ENCODE measurements around the gene TCTN3. TPM values are rescaled to one million over a fixed set of nuclear protein-coding genes. Genes with fewer than 3 reads are reported as not detected.

Gene TCTN3
- total and polyA plus RNA-seq, 9 donors = 21.7 to 107 (median 34.2) TPM

DNA sequence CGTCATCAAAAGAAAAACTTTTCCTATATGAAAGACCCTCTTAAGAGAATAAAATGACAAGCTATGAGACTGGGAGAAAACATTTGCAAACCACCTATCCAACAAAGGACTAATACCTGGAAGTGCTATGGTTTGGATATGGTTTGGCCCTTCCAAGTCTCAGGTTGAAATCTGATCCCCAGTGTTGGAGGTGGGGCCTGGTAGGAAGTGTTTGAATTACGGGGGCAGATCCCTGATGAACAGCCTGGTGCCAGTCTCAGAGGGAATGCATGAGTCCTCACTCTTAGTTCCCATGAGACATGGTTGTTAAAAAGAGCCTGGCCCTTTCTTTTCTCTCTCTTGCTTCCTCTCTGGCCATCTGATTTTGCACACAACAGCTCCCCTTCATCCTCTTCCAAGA, 43.5 kb downstream of the TCTN3 start:
- DNase-seq = no peak
- Histone ChIP-seq H3K27ac (no peak overlapping the region), H3K4me1 (ENCODE audit: insufficient read depth) (peaks cover 1% of the 10 kb centered on the region), H3K4me3 (no peak overlapping the region), H3K27me3 (no peaks in the 10 kb centered on the region), H3K36me3 (no peaks in the 10 kb centered on the region), H3K9me3 (no peaks in the 10 kb centered on the region)
- TF ChIP-seq POLR2A (IDR thresholded peaks at IDR 0.05) (no peak), EP300 (IDR thresholded peaks at IDR 0.05) (no peak), CTCF (IDR thresholded peaks at IDR 0.05) (no peak)
- 74 to 75% (median 74%) methylated on average over 2 of the region's 2 CpGs for WGBS, 3 donors
- intact Hi-C loops (cut with DNase I) = no loop called here

DNA sequence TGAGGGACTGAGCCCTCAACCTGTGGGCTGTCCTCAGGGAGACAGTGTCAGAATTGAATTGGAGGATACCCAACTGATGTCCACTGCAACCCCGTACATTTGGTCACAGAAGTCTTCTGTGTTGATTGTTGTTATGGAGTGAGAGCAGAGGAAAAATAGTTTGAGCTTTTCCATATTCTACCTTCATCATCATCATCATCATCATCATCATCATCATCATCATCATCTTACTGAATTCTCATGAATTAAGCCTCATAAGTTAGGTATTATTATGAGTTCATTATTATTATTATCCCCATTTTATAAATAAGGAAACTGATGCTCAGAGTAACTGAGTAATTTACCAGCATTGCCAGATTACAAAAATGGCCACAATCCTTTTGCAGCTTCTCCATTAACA, 45.6 kb downstream of the TCTN3 start:
- H3K27me3 ChIP-seq = no peaks in the 10 kb centered on the region
- no peak for DNase-seq
- TF ChIP-seq EP300 (IDR thresholded peaks at IDR 0.05) (no peak), POLR2A (IDR thresholded peaks at IDR 0.05) (no peak), CTCF (IDR thresholded peaks at IDR 0.05) (no peak)
- H3K27ac ChIP-seq = no peak overlapping the region
- H3K4me1 ChIP-seq (ENCODE audit: insufficient read depth) = no peaks in the 10 kb centered on the region
- no peaks in the 10 kb centered on the region for H3K9me3 ChIP-seq
- no peaks in the 10 kb centered on the region for H3K36me3 ChIP-seq
- intact Hi-C loops (cut with DNase I) = no loop called here
- 94 to 100% (median 94%) methylated on average over 1 of the region's 1 CpG for WGBS, 3 donors
- no peak overlapping the region for H3K4me3 ChIP-seq

DNA sequence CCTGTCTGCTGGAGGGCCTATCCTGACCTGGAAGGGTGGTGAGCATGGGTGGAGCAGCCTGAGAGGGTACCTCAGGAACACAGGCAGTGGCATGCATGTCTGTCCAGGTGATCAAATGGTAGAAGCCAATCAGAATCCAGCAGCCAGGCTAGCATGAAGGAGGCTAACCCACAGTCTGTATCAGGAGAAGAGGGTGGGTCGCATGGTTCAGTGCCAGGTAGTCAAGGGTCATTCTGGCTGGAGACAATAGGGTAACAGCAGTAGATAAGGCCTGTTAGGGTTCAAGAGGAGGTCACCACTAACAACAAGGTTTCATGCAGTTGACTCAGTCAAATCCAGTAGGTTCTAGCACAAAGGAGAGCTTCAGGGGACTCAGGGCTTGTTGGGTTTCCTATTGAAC, 47.6 kb downstream of the TCTN3 start:
- Histone ChIP-seq H3K4me1 (ENCODE audit: insufficient read depth) (no peaks in the 10 kb centered on the region), H3K27me3 (no peaks in the 10 kb centered on the region), H3K9me3 (no peaks in the 10 kb centered on the region), H3K36me3 (no peaks in the 10 kb centered on the region), H3K27ac (no peak overlapping the region), H3K4me3 (no peak overlapping the region)
- WGBS, 3 donors = 74 to 100% (median 97%) methylated on average over 1 of the region's 1 CpG
- TF ChIP-seq CTCF (IDR thresholded peaks at IDR 0.05) (no peak), EP300 (IDR thresholded peaks at IDR 0.05) (no peak), POLR2A (IDR thresholded peaks at IDR 0.05) (no peak)
- DNase-seq = no peak
- intact Hi-C loops (cut with DNase I) = no loop called here

GRCh38 chr10:95644901-95645300, 48.8 kb downstream of the TCTN3 start:
- intact Hi-C loops (cut with DNase I) = no loop called here
- Histone ChIP-seq H3K36me3 (no peaks in the 10 kb centered on the region), H3K9me3 (no peaks in the 10 kb centered on the region), H3K27me3 (no peaks in the 10 kb centered on the region), H3K4me1 (ENCODE audit: insufficient read depth) (no peaks in the 10 kb centered on the region), H3K27ac (no peak overlapping the region), H3K4me3 (no peak overlapping the region)
- 34 to 52% (median 38%) methylated on average over 1 of the region's 1 CpG for WGBS, 3 donors
- TF ChIP-seq POLR2A (IDR thresholded peaks at IDR 0.05) (no peak), EP300 (IDR thresholded peaks at IDR 0.05) (no peak), CTCF (IDR thresholded peaks at IDR 0.05) (no peak)
- no peak for DNase-seq

DNA sequence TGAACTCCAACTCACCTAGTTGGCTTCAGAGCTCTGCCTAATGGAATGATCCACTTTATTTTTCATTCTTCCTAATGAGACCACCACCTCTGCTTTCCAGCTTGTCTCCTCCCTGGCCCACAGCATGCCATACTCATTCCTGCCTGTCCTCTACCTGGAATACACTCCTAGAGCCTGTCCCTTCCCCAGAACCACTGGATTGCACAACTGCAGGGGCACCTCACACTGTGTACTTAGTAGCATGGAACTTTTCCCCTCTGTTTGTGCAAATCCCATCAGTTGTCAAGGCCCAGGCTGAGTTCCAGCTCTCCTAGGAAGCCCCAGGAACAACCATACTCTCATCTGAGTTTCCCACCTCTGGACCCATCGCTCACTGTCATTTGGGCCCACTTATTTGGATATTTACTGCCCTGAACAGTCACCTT, 52.8 kb downstream of the TCTN3 start:
- 100% methylated on average over 1 of the region's 1 CpG for WGBS, 3 donors

More for the DNA sequence above, 52.8 kb downstream of the TCTN3 start:
- H3K9me3 ChIP-seq = no peaks in the 10 kb centered on the region
- no peaks in the 10 kb centered on the region for H3K4me1 ChIP-seq (ENCODE audit: insufficient read depth)
- intact Hi-C loops (cut with DNase I) = no loop called here
- H3K27me3 ChIP-seq = no peaks in the 10 kb centered on the region
- no peak overlapping the region for H3K4me3 ChIP-seq
- no peak for DNase-seq
- TF ChIP-seq CTCF (IDR thresholded peaks at IDR 0.05) (no peak), POLR2A (IDR thresholded peaks at IDR 0.05) (no peak), EP300 (IDR thresholded peaks at IDR 0.05) (no peak)
- H3K36me3 ChIP-seq = no peaks in the 10 kb centered on the region
- no peak overlapping the region for H3K27ac ChIP-seq
